Measurements from ENCODE around the gene FLII. TPM values are rescaled to one million over a fixed set of nuclear protein-coding genes. Genes with fewer than 3 reads are reported as not detected.

FLII gene
- total RNA-seq, 2 donors from 2014 or later = 280 to 347 TPM

GRCh38 chr17:18226284-18226945, 32.1 kb downstream of the FLII start:
- DNase-seq (ENCODE audit: low spot score) = no peak
- intact Hi-C loops (cut with DNase I) = no loop called here
- no peak for TF ChIP-seq POLR2AphosphoS5 (IDR thresholded peaks at IDR 0.05)
- TF ChIP-seq CTCF (IDR thresholded peaks at IDR 0.05) = no peak
- Histone ChIP-seq H3K27me3 (replicated peaks; ENCODE audit: insufficient read depth) (no peaks in the 10 kb centered on the region), H3K4me3 (peak overlapping the region; percentile 53 to 57), H3K36me3 (no peaks in the 10 kb centered on the region), H3K9me3 (no peaks in the 10 kb centered on the region), H3K27ac (no peak overlapping the region), H3K4me1 (replicated peaks) (no peaks in the 10 kb centered on the region)
- 16% methylated on average over 16 of the region's 16 CpGs for WGBS

- WGBS = 1% methylated on average over 29 of the region's 57 CpGs
- no peaks in the 10 kb centered on the region for H3K4me1 ChIP-seq (replicated peaks)
- DNase-seq (ENCODE audit: low spot score) = no peak
- H3K4me3 ChIP-seq = peak overlapping the region; percentile 53 to 57
- TF ChIP-seq POLR2AphosphoS5 (IDR thresholded peaks at IDR 0.05) (no peak), CTCF (IDR thresholded peaks at IDR 0.05) (no peak), POLR2A (IDR thresholded peaks at IDR 0.05) (no peak)
- no peaks in the 10 kb centered on the region for H3K9me3 ChIP-seq
- intact Hi-C loops (cut with DNase I) = no loop called here
- H3K36me3 ChIP-seq = no peaks in the 10 kb centered on the region
- H3K27ac ChIP-seq = no peak overlapping the region
- no peaks in the 10 kb centered on the region for H3K27me3 ChIP-seq (replicated peaks; ENCODE audit: insufficient read depth)
Measured at GRCh38 chr17:18225642-18226283, 32.8 kb downstream of the FLII start.

GRCh38 chr17:18225121-18225641, 33.4 kb downstream of the FLII start, which contains the start of gene LLGL1:
Gene LLGL1, plus strand, starts transcription at chr17:18225635. Its CDS starts 48 bp downstream, at chr17:18225683.
- Histone ChIP-seq H3K27me3 (replicated peaks; ENCODE audit: insufficient read depth) (no peaks in the 10 kb centered on the region), H3K36me3 (no peaks in the 10 kb centered on the region), H3K27ac (peak within 1 kb of the TSS in 1 of 2 donors; percentile 13), H3K4me3 (peak within 1 kb of the TSS; percentile 53 to 57), H3K4me1 (replicated peaks) (no peaks in the 10 kb centered on the region), H3K9me3 (no peaks in the 10 kb centered on the region)
- intact Hi-C loops (cut with DNase I) = no loop called here
- under 1% methylated on average over 26 of the region's 60 CpGs for WGBS
- TF ChIP-seq POLR2AphosphoS5 (IDR thresholded peaks at IDR 0.05) (peak; percentile 76), POLR2A (IDR thresholded peaks at IDR 0.05) (no peak), CTCF (IDR thresholded peaks at IDR 0.05) (peak in 1 of 4 experiments; percentile 15)
- DNase-seq (ENCODE audit: low spot score) = peak; percentile 95

GRCh38 chr17:18224387-18225120, 34.0 kb downstream of the FLII start:
- H3K36me3 ChIP-seq = no peaks in the 10 kb centered on the region

More at GRCh38 chr17:18224387-18225120, 34.0 kb downstream of the FLII start:
- intact Hi-C loops (cut with DNase I) = no loop called here
- H3K9me3 ChIP-seq = no peaks in the 10 kb centered on the region
- H3K27ac ChIP-seq = peak overlapping the region in 1 of 2 donors; percentile 13
- no peak for DNase-seq (ENCODE audit: low spot score)
- no peaks in the 10 kb centered on the region for H3K27me3 ChIP-seq (replicated peaks; ENCODE audit: insufficient read depth)
- H3K4me1 ChIP-seq (replicated peaks) = no peaks in the 10 kb centered on the region
- 47% methylated on average over 23 of the region's 23 CpGs for WGBS
- H3K4me3 ChIP-seq = peak overlapping the region; percentile 16 to 27
- TF ChIP-seq POLR2A (IDR thresholded peaks at IDR 0.05) (no peak), CTCF (IDR thresholded peaks at IDR 0.05) (no peak), POLR2AphosphoS5 (IDR thresholded peaks at IDR 0.05) (no peak)

Data from prostate gland (tissue), 2 donors.